Endometrium (tissue), 2 donors: ENCODE data around the gene ATP9B.
A peak's percentile ranks its signal among the peaks of the same experiment; 100 is the strongest.
"Not testable (repeated sequence)": the region's sequence is repeated elsewhere in the genome, so short reads cannot be mapped to it uniquely, and the experiment has no call there.

Source experiments
- FAIRE-seq: peaks from 2 replicates; lab custom pipeline; 2012; peaks lifted over from hg19 to GRCh38; lab: Jason Lieb, UNC
- donor health status: control.
- donor health status: control.

The ATP9B gene

DNA sequence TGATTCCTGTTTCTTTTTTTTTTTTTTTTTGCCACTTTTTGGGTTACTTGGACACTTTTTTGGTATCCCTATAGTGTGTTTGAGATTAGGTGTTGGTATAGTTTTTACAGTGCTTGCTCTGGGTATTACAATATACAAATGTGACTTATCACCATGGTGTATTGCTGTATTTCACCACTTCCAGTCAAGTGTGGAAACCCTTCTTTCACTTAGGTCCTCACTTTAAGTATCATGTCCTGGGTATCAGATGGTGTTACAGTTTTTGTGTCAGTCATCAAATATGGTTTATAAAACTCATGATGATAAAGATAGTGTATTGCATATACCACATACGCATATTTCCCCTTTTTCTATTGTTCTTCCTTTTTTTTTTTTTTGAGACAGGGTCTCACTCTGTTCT is 1.8 kb downstream of the ATP9B start:
- no peak for FAIRE-seq

DNA sequence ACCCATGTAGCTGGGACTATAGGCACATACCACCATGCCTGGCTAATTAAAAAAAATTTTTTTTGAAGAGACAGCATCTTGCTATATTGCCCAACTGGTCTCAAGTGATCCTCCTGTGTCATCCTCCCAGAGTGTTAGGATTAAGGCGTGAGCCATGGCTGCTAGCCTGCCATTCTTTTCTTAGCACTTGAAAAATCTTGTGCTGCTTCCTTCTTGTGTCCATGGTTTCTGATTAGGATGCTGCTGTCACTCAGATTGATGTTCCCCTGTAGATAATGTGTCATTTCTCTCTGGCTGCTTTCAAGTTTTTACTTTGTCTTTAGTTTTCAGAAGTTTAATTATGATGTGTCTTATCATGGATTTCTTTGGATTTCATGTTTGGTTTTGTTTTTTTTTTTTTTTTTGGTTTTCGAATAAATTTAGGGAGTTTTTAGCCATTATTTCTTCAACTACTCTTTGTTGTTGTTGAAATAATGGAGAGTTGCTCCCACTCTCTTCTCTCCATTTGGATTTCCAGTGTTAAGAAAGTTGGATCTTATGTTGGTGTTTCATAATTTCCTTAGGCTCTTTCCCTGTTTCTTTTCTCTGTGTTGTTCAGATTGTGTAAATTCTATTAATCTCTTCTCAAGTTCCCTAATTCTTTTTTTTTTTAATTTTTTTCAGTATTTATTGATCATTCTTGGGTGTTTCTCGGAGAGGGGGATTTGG is 2.5 kb downstream of the ATP9B start:
- FAIRE-seq = peak; percentile 58

DNA sequence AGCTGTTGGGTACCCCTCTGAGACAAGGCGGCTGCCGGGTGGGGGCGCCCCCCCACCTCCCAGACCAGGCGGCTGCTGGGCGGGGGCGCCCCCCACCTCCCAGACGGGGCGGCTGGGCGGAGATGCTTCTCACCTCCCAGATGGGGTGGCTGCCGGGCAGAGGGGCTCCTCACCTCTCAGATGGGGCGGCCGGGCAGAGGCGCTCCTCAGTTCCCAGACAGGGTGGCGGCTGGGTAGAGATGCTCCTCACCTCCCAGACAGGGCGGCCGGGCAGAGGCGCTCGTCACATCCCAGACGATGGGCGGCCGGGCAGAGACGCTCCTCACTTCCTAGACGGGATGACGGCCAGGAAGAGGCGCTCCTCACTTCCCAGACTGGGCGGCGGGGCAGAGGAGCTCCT is 3.5 kb downstream of the ATP9B start:
- not testable (repeated sequence) for FAIRE-seq

DNA sequence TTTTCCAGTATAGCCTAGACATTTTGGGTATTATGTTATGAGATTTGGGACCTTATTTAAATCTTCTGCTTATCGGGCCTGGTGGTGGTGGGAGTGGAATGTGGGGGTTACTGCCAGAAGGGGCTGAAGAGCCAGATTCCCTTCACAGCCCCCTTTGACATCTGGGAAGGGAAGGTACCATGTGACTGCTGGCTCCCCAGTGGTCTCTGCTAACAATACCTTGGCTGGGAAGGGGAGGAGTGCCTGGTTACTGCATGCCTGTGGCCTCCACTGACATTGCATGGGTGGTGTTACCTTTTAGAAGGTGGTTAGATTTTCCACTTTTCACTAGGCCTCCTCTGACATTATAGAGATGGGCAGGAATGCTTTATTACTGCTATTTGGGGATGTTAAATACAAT is 8.0 kb downstream of the ATP9B start:
- FAIRE-seq = no peak

DNA sequence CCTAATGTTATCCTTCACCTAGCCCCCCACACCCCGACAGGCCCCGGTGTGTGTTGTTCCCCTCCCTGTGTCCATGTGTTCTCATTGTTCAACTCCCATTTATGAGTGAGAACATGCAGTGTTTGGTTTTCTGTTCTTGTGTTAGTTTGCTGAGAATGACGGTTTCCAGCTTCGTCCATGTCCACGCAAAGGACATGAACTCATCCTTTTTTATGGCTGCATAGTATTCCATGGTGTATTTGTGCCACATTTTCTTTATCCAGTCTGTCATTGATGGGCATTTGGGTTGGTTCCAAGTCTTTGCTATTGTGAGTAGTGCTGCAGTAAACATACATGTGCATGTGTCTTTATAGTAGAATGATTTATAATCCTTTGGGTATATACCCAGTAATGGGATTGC is 9.6 kb downstream of the ATP9B start:
- not testable (repeated sequence) for FAIRE-seq

DNA sequence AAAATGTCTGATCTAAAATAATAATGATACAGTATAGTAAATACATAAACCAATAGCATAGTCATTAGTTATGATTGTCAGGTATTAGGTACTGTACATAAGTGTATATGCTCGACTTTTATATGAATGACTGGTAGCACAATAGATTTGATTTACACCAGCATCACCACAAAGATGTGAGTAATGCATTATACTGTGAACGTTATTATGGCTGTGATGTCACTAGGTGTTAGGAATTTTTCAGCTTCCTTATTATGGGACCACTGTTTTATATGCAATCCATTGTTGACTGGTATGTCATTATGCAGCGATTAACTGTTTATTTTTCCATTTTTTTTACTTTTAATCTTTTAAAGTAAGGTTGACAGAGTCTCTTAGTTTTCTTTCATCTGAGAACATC is 23.7 kb downstream of the ATP9B start:
- FAIRE-seq = no peak

DNA sequence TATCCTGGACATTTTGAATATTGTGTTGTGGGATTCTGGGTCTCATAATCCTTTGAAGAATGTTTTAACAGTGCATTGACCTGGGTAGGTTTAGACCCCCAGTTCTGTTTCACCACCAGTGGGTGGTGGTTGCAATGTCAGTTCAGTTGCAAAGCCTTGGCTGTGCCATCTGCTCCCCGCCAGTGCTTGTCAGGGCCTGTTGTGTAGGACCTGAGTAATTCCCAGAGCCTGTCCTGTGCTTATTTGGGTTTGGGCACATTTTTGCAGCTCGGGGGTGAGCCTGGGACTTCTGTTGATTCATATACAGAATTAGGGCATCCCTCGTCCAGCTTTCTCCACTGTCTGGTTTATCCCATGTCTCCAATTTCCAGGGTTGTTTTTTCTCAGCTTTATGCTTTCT is 24.8 kb downstream of the ATP9B start:
- FAIRE-seq = no peak

DNA sequence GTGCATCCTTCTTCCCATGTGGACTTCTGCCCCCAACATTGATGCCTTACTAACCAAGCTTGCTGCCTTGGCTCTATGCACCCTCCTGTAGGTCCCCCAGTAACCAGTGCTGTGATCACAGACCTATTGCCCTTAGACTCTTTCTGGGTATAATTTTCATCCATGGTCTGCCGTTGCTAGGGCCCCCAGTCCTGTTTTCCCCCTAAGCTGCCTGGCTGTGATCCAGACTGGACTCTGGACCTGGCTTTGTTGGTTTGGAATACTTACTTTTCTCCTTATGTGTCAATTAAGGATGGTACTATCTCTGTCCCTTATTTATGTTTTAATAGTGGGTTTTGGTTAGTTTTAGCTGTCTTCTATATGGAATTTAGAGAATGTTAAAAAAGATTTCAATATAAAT is 26.0 kb downstream of the ATP9B start:
- no peak for FAIRE-seq

DNA sequence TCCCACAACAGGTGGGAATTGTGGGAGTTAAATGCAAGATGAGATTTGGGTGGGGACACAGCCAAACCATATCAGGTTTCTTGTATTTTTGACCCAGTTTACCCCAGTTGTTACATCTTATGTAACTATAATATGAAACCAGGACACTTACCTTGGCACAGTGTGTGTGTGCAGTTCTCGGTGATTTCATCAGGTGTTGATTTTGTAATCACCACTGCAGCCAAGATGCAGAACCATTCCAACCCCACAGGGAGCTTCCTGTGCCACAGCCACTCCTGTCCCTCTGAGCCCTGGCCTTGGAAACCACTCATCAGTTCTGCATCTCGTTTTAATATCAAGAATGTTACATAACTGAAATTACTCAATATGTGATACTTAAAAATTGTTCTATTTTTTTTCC is 31.8 kb downstream of the ATP9B start:
- FAIRE-seq = no peak

DNA sequence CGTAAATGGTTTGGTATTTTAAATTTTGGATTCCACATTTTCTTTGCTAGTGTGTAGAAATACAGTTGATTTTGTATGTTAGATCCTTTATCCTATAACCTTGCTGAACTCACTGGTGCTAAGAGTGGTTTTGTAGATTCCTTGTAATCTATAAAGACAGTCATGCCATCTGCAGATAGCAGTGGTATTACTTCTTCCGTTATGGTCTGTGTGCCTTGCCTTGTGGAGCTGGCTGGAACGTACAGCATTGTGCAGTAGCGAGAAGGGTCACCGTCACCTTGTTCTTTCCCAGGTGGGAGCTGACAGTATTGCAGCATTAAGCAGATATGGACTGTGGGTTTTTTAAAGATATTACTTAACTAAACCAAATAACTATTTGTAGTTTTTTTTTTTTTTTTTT is 33.7 kb downstream of the ATP9B start:
- FAIRE-seq = no peak

DNA sequence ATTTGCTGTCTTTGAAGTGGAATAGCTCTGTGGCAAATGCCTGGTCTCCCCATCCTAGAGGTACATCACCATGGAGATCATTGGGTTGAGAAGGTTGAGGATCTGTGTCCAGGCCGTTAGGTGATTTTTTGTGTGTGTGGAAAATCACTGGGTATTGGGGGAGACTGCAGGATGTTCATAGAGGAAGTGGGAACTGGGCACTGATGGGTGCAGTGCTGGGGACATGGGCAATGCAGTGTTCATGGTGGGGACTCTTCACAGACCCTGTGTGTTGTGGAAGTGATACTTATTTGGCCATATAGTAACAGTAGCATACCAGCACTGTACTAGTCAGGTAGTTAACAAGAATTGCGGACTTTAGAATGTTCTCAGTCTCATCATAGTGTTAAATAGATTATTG is 34.9 kb downstream of the ATP9B start:
- FAIRE-seq = no peak

DNA sequence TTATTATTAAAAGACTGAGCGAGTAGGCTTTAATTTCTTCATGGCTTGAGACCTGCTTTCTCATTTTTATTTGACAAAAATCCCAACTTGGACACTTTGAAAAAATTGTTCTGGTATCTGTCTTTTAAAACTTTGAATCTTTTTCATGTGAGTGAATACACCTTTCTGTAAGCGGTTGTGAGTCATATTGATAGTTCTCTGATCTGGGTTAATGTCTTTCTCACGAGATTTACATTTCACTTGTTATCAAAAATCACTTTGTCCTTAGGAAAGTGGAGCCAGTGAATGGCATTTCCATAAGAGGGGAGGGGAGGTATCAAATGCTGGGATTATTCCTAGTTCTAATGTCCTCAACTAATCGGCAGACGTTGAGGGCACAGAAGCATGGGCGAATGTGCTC is 36.3 kb downstream of the ATP9B start:
- no peak for FAIRE-seq

DNA sequence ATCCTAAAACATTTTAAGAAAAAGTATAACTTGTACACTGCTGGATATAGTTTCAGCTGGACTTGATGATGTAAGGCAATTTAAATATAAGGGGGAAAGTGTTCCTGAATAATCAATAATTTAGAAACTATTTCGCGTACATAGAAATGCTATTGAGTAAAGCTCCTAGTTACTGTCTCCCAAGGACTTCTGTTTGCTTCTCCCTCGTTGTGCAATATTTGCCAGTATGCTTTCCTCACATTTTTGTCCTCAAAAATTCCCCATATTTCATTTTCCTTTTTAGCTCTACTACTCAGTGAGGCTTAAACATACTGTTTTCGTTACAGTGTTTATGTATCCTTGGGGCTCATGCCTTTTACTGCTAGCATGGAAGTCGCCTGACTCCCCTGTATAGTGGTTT is 36.9 kb downstream of the ATP9B start:
- FAIRE-seq = no peak

DNA sequence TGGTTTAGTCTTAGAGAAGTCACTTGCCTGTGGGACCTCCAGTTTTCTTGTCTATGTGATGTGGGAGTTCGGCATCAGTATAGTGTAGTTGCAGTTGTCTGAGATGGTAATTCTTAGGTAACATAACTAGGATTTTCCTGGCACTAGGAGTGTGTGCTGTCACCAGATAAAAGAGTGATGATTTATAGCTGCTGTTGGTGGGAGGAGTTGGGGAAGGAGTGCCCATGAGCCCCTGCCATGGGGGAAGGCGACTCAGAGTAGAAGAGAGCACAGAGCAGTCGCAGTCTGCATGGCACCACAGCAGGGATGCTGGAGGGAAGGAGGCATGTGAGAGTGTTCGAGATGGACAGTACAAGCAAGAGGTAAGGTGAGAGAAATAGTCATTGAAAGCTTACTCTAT is 38.7 kb downstream of the ATP9B start:
- FAIRE-seq = no peak

DNA sequence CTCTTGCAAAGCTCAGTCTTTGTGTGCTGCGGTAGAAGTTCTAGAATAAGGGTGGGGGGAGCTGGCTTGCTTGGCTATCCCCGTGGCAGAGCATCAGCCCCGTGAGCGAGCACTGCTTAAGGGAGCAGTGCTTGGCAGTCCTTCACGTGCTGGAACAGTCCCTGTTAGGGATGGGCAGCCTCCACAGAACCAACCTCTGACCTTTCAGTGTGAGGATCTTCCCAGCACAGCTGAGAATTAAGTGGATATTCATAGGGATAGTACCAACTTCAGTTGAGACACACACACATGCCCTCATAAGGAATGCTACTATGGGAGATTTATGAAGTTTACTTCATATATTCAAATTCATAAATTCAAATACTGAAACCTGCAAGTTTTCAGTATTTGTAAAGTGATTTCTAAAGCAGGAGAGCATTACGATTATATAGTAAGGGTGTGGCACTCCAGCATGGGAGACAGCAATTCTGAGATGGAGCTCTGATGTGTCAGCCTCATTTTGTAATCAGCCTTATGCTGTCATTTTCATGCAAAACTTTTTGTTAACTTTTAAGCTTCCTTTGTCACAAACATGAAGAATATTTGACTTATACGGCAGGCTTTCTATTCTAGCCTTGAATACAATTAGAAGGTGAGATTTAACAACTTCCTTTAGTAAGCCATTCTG is 39.5 kb downstream of the ATP9B start:
- FAIRE-seq = no peak

DNA sequence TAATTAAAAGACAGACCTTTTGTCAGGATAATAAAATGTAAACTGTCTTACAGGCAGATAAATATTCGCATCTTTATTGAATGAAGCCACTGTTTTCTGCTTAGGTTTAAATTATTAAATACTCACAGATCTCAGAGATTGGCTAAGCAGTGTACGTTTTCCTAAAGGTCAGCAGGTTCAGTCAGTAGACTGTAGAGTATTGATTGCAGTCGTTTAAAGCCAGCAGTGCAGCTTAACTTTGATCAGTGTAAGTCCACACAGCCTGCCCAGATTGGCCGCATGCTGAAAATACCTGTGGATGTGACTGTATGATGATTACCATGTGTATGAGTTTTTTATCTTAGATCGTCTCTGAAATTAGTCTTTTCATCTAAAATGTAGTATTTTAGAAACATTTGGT is 42.3 kb downstream of the ATP9B start:
- no peak for FAIRE-seq

DNA sequence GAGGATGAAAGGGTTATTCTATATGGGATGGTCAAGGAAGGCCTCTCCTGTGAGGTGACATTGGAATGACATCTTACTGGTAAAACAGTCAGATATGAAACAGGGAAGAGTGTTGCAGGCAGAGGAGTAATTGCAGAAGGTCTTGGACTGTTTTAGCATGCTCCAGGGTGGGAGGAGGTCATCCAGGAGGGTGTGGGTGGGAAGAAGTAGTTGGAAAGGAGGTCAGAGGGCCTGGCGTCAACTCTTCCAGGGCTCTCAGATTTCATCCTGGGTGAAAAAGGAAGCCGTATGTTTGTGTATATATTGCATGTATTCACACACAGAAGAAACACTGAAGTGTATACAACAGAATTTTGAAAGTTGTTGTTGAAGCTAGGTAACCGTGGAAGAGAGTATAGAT is 48.2 kb downstream of the ATP9B start:
- no peak for FAIRE-seq

DNA sequence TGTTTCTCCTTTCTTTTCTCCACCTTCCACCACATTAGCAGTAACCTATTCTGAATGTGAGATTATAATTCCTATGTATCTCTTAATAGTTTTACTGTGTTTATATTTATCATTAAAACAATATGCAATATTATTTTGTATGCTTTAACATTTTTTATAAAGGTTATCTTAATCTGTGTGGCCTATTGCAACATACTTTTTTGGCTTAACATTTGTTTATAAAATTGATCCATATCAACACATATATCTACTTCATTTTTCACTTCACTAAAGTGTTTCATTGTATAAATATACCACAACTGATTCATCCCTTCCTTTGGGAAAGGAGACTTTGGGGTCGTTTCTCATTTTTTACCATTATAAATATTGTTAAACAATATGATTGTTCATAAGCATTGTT is 48.6 kb downstream of the ATP9B start:
- no peak for FAIRE-seq

DNA sequence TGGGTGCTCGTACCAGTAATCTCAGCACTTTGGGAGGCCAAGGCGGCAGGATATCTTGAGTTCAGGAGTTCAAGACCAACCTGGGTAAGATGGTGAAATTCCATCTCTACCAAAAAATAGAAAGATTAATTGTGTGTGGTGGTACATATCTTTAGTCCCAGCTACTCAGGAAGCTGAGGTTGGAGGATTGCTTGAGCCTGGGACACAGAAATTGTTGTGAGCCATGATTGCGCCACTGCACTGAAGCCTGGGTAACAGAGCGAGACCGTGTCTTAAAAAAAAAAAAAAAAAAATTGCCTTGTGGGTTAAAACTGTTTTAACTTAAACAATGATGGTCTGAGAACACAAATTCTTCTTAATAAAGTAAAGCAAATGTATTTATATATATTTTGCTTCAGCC is 49.6 kb downstream of the ATP9B start:
- FAIRE-seq = no peak

DNA sequence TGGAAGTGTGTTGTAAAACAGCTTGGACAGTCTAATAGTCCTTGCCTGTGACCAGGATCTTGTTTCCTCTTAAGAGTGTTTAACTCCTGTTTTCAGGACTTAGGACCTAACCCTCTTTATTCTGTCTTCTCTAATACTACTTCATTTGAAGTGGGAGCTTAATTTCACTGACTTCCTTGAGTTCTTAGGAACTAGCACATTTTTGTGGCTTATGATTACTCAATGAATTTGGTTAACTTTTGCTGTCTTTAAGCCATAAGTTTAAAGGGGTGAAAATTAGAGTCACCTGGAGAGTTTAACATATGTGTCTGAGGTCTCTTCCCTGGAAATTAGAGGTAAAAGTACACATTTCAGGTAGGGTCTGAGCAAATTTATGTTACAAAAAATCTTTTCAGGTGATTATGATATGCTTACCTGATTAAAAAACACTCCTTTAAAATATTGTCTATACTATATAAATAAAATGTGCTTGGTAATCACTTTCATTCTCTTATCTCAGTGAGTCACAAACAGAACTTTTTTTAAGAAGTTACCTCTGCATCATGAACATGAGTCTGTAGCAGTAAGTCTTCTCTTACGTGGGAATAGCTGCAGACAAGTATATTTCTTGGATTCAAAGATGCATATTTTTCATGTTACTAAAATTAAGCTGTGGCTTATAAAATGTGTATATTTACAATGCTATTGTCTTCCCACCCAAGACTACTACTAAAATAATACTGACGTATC is 52.7 kb downstream of the ATP9B start:
- FAIRE-seq = no peak

DNA sequence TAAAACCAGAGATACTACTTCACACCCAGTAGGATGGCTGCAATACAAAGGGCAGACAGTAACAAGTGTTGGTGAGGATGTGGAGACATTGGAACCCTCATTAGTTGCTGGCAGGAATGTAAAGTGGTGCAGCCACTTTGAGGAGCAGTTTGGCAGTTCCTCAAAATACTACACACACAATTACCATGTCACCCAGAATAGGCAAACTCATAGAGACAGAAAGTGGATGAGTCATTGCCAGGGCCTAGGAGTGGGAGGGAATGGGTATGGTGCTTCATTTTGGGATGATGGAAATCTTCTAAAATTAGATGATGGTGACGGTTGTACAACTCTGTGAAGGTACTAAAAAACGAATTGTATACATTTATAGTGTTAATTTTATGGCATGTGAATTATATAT is 54.8 kb downstream of the ATP9B start:
- FAIRE-seq = no peak

DNA sequence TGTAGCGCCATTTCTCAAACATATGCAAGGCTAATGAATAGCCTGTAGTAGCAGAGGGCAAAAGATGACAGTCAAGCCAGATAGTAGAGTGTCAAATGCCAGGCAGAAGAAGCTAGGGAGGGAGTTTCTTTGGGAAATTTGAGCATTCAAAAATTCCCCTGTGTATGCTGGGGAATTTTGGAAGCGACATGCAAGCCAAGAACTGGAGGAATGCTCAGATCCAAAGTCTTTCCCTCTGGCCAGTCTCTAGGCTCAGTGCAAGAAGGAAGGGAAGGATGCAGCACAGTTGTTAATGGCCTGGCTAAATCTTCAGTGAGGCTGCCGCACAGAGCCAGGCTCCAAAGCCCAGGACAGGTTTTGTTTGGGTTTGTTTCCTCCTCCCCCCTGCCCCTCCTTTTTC is 59.9 kb downstream of the ATP9B start:
- FAIRE-seq = no peak

DNA sequence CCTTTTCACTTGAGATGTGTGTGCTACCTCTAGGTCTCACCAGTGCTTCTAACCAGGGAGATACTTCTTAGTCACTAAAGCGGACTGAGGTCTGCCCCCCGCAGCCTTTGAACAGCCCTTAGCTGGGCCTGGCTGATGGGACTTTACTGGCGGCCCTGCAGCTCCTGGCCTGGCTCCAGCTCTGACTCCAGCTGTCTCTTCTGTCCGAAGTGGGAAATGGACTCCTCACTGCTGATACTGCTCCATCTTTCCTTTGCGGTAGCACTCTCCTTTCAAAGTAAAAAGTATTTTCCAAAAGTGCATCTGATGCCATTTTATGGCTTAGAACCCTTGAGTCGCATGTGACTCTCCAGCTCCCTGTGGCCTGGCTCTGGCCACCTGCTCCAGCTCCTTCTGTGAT is 64.5 kb downstream of the ATP9B start:
- no peak for FAIRE-seq

DNA sequence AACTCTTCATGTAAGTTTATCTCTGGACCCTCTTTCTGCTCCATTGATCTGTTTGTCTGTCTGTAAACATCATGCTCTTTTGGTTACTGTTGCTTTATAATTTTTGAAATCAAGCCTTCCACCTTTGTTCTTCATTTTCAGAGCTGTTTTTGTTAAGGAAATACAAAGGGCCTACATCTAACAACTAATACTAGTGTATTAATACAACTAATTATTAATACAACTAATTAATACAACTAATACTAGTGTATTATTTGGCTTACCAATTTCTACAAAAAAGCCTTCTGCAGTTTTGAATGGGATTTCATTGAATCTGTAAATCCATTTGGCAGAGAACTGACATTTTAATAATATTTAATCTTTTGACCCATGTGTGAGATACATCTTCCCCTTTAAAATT is 66.7 kb downstream of the ATP9B start:
- no peak for FAIRE-seq
